ENCODE data around the gene APOA1.

Gene APOA1

DNA sequence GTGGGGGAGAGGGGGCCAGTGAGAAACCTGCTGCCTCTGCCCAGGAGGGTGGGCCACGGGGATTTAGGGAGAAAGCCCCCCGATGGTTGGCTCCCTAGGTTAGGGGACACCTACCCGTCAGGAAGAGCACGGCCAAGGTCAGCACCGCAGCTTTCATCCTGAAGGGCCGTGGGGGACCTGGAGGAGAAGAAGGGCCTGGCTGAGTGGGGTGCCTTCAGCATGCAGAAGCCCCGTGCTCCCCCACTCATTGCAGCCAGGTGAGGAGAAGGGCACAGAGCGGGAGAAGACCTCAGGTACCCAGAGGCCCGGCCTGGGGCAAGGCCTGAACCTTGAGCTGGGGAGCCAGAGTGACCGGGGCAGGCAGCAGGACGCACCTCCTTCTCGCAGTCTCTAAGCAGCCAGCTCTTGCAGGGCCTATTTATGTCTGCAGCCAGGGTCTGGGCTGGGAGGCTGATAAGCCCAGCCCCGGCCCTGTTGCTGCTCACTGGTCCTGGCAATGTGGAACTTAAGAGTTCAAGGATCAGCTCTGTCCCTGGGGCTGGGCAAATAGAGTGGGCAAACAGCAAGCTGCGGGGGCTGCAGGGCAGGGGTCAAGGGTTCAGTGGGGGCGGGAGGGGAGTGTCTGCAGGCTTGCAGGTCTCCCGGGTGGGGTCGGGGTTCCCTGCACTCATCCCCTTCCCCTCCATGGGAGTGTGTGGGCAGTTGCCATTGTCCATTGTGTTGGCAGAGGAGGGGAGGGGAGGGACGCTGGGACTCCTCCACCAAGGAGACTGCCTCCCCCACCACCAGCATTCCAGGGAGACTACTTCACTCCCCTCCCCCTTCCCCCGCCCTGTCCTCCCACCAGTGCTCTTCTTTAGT lies at the start of gene APOA1:
TSS of gene APOA1 (minus strand) at position 392 of the 861 bp plus-strand sequence. CDS start at position 157, 235 bp downstream.
- DNase-seq: no peak

- no peak for DNase-seq
Observed at GRCh38 chr11:116885951-116886655, 48.7 kb upstream of the APOA1 start.

DNA sequence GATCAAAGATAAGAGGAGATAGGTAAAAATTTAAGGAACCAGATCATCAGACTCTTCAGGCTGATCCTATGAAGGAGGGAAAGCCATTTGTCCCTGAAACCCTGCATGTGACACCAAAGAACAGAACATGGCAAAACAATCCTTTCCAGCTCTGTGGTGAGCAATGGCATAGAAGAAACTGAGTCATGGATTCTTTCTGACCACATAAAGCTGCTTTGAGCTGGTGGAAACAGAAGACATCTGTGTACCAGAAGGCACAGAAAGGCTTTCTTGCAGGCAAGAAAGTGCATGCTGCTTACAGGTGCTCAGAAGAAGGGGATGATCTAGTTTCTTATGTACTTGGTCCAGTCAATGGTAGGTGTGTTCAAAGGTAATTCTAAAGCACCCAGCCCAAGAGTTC lies 45.0 kb upstream of the APOA1 start:
- no peak for DNase-seq

- DNase-seq: no peak
Observed at GRCh38 chr11:116881143-116881542, 43.7 kb upstream of the APOA1 start.

- peak; percentile 3 for DNase-seq
Observed at GRCh38 chr11:116879800-116880625, 42.6 kb upstream of the APOA1 start.

DNA sequence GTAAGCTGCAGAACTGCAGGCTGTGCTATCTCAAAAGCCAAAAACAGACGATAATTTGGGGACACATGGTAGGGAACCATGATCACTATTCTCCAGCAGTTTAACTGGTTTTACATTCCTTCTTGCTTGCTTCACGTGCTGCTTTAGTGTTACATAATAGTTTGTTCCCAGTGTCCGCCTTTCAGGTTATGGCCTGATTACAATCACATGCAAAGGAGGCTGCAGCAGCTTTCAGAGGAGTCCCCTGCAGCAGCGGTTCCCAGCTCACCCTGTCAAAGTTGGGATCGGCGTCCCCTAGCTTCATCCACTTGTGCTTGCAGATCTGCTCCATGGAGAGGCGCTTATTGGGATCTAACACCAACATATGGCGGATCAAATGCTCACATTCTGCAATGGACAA lies 39.2 kb upstream of the APOA1 start:
- DNase-seq: no peak

DNA sequence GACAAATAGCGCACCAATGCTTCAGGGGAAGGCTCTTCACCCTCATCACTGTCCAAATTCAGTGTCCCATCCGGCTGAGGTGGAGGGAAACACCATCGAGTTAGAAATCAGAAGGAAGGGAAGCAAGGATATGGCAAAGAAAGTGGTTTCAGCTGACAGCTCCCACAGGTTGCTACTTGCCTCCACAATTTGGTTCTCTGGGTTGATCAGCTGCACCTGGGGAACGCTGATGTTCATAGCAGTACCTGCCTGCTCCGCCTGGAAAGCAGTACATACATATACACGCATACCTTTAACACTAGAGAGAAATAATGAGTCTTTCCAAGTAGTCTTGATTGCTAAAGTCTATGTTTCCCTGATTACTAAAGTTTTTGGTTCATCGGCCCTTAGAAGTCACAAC lies 37.8 kb upstream of the APOA1 start:
- DNase-seq: no peak

DNA sequence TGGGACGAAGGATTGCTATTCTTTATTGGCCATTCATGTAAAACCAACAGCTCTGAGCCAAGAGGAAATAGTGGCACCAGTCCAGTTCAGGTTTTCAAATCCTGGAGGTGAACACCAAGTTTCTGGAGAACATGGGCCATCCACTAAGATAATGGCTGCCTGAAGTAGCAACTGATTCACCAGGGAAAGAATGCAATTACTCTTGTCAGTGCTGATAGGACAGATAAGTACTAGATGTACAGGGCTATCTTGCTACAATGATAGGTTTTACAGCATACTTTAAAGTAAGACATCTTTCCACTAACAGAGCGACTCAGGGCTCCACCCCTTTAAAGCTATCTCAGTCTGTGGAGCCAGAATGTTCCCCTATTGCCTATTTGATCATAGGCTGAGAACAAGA lies 36.8 kb upstream of the APOA1 start:
- DNase-seq: no peak

DNA sequence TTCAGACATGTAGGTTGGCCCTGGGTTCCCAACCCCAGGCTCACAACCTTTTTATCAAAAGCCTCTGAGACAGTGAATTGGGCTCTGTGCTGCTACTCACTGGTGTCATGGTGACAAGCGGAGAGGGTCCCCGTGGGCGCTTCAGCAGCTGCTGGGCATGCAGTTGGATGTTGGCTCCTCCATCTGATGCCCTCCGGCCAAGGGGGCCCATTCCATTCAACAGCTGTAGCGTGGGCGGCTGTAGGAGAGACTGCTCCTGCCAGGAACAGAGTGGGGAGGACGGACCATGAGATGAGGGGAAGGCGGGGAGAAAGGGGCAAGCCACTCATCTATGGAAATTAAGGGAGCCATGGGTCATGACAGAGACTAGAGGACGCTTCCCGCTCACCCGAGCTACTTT lies 36.0 kb upstream of the APOA1 start:
- no peak for DNase-seq

- no peak for DNase-seq
Observed at GRCh38 chr11:116871248-116871647, 33.8 kb upstream of the APOA1 start.

GRCh38 chr11:116870054-116870453 lies 32.6 kb upstream of the APOA1 start:
- DNase-seq: no peak

- no peak for DNase-seq
Observed at GRCh38 chr11:116869610-116870009, 32.2 kb upstream of the APOA1 start.

- no peak for DNase-seq
Observed at GRCh38 chr11:116868066-116868465, 30.6 kb upstream of the APOA1 start.

DNA sequence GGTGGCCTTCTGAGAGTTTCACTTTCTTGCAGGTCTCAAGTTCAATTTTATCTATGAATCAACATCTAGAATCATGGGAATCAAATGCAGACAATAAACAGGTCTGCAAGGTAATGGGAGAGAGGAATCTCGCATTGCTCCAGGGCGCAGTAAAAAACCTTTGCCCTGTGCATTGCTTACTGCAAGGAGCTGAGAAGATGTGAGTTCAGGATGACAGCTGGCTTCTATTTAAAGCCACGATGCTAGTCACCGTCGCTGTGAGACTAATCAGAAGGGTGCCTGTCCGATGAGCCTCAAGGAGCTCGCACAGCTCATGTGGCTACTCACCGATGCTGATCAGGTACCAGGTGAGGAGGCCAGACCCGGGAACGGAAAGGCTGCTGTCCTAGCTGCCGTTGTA lies 30.2 kb upstream of the APOA1 start:
- DNase-seq: no peak

DNA sequence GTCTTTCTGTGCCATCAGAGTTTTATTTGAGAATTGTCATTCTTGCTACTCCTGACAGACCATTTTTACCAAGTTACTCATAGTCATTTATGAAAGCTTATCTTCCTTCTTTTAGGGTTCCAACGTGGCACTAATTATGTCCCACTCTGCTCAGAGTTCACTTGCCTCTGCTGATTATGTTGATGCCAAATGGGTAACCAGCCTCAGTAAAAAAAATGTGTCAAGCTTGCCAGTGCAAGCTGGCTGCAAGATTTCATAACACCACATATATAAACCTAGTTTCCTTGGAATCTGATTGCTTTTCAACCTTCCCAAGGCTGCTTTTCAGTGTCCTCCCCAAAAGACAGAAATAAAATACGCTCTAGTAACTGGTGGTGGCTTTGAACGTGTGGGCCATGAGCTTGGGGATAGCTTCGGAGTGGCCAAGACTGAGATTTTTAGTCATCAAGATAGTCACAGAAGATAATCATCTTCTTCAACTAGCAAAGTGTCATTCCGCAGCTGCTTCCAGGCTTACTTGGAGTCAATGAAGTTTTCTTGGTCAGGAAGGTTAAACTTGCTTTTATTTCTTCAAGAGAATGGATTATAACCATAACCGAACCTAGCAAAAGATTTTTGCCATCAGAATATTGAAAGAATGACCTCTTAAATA lies 29.5 kb upstream of the APOA1 start:
- no peak for DNase-seq

- no peak for DNase-seq
Observed at GRCh38 chr11:116865696-116866095, 28.3 kb upstream of the APOA1 start.

- DNase-seq: no peak
Observed at GRCh38 chr11:116864531-116864930, 27.1 kb upstream of the APOA1 start.

GRCh38 chr11:116862951-116863350 lies 25.5 kb upstream of the APOA1 start:
- DNase-seq: no peak

- DNase-seq: no peak
Observed at GRCh38 chr11:116862185-116862584, 24.8 kb upstream of the APOA1 start.

DNA sequence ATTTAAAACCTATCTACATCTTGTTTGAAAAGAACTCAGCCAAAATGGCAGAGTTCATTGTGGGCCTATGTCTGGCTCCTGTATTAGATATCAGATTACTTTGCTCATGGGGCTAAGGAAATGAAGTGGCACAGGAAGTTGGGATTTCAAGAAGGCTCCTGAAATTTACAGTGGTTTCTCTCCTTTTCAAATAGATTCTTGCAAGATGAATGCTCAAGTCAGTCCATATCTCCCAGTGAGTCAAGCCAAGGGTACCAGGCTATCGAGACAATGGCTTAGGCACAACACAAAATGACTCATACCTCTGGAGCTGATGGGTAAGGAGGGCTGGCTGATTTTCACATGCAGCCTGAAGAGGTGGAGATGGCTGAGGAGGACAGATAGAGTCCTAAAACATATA lies 24.1 kb upstream of the APOA1 start:
- no peak for DNase-seq

DNA sequence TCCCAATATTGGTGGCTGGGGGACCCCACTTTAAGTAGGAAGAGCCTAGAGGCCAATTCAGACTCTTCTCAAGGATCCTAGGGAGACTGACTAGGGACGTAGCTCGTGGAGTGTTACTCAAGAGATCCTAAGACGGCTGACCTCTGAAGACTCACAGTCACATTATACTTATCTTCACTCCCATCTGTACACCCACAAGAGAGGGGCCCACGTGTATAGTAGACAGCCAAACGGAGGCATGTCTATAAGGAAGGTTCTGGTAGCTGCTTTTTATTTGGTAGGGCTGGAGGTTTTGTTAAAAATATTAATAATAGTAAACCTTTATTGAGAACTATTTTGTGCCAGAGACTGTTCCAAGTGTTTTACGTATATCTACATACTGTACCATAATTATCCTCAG lies 22.9 kb upstream of the APOA1 start:
- DNase-seq: no peak

DNA sequence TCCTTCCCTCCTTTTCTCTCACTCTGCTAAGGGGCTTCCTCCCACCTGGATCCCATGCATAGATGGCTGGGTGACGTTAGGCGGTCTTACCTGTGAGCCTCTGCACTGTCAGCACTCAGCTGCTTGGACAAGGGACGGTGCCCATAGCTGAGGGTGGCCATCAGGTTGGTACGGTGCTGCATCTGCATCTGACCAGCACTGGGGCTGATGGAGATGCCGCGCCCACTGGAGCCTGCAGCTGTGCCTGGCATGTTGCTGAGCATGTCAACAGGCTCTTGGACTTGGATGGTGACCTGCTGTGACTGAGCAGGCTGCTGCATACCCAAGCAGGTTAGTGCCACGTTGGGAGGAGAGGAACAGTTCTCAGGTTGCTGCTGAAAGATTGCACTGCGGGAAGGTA lies 21.8 kb upstream of the APOA1 start:
- DNase-seq: no peak

GRCh38 chr11:116857936-116858335 lies 20.5 kb upstream of the APOA1 start:
- no peak for DNase-seq
